T-helper 2 cell treated with Interferon-gamma antibody and Interleukin-4, amounts not matched to agents 5 μg/mL and 100 μg/mL, for 36 hours (primary cell): ENCODE data around the gene HSFX3.
"Not testable (repeated sequence)": the region's sequence is repeated elsewhere in the genome, so short reads cannot be mapped to it uniquely, and the experiment has no call there.

Source experiments
- DNase-seq: peaks from one replicate; pipeline ENCODE4 v3.0.0; 2021; ENCODE audit warnings: low spot score
- H3K27ac Mint-ChIP-seq: one replicate; pipeline ENCODE4 v1.8.0; 2021; ENCODE audit warnings: mild to moderate bottlenecking, mixed read lengths
- H3K27me3 Mint-ChIP-seq: one replicate; pipeline ENCODE4 v1.8.0; 2021; ENCODE audit warnings: low read depth, mixed read lengths
- H3K36me3 Mint-ChIP-seq: one replicate; pipeline ENCODE4 v1.8.0; 2021; ENCODE audit warnings: low read depth, mixed read lengths
- H3K4me1 Mint-ChIP-seq: one replicate; pipeline ENCODE4 v1.8.0; 2021; ENCODE audit warnings: low read depth, mixed read lengths
- H3K4me3 Mint-ChIP-seq: one replicate; pipeline ENCODE4 v1.8.0; 2022; ENCODE audit warnings: mild to moderate bottlenecking, moderate library complexity, mixed read lengths
- H3K9me3 Mint-ChIP-seq: one replicate; pipeline ENCODE4 v1.8.0; 2021; ENCODE audit warnings: mixed read lengths

Gene HSFX3

GRCh38 chrX:149549701-149550100 lies at the start of gene HSFX3:
TSS of gene HSFX3 (minus strand) at chrX:149549924. CDS start at chrX:149549852, 72 bp downstream.
- DNase-seq, H3K9me3 Mint-ChIP-seq, H3K36me3 Mint-ChIP-seq, H3K27me3 Mint-ChIP-seq, H3K4me3 Mint-ChIP-seq, H3K4me1 Mint-ChIP-seq: not testable (repeated sequence)
- peak within 1 kb of the TSS; percentile 52 for H3K27ac Mint-ChIP-seq

GRCh38 chrX:149598603-149599002 lies 48.9 kb upstream of the HSFX3 start:
- not testable (repeated sequence) for H3K27me3 Mint-ChIP-seq, H3K27ac Mint-ChIP-seq, H3K4me1 Mint-ChIP-seq, H3K36me3 Mint-ChIP-seq, H3K9me3 Mint-ChIP-seq, H3K4me3 Mint-ChIP-seq, DNase-seq

- not testable (repeated sequence) for H3K9me3 Mint-ChIP-seq, H3K4me1 Mint-ChIP-seq, DNase-seq, H3K27ac Mint-ChIP-seq, H3K4me3 Mint-ChIP-seq, H3K27me3 Mint-ChIP-seq, H3K36me3 Mint-ChIP-seq
These were observed 46.2 kb upstream of the HSFX3 start for GRCh38 chrX:149595943-149596342.

- H3K9me3 Mint-ChIP-seq, DNase-seq, H3K4me3 Mint-ChIP-seq, H3K36me3 Mint-ChIP-seq, H3K27me3 Mint-ChIP-seq, H3K4me1 Mint-ChIP-seq, H3K27ac Mint-ChIP-seq: not testable (repeated sequence)
These were observed 45.5 kb upstream of the HSFX3 start, which contains the start of gene HSFX2 for GRCh38 chrX:149595214-149595613. TSS of gene HSFX2 (minus strand) at chrX:149595314. CDS start at chrX:149594700, 614 bp downstream.

- not testable (repeated sequence) for DNase-seq, H3K4me1 Mint-ChIP-seq, H3K9me3 Mint-ChIP-seq, H3K4me3 Mint-ChIP-seq, H3K27me3 Mint-ChIP-seq, H3K36me3 Mint-ChIP-seq, H3K27ac Mint-ChIP-seq
These were observed 41.3 kb upstream of the HSFX3 start for GRCh38 chrX:149590993-149591392.

- not testable (repeated sequence) for H3K9me3 Mint-ChIP-seq, H3K4me1 Mint-ChIP-seq, H3K4me3 Mint-ChIP-seq, H3K27me3 Mint-ChIP-seq, H3K27ac Mint-ChIP-seq, H3K36me3 Mint-ChIP-seq, DNase-seq
These were observed 37.6 kb upstream of the HSFX3 start, which contains the start of gene MAGEA9B for GRCh38 chrX:149587359-149587758. TSS of gene MAGEA9B (minus strand) at chrX:149587459. CDS start at chrX:149583179, 4,280 bp downstream.

GRCh38 chrX:149585631-149586030 lies 35.9 kb upstream of the HSFX3 start:
- not testable (repeated sequence) for H3K36me3 Mint-ChIP-seq, H3K4me3 Mint-ChIP-seq, H3K27ac Mint-ChIP-seq, H3K4me1 Mint-ChIP-seq, DNase-seq, H3K9me3 Mint-ChIP-seq, H3K27me3 Mint-ChIP-seq

- not testable (repeated sequence) for H3K27ac Mint-ChIP-seq, H3K9me3 Mint-ChIP-seq, H3K27me3 Mint-ChIP-seq, H3K36me3 Mint-ChIP-seq, H3K4me3 Mint-ChIP-seq, DNase-seq
- H3K4me1 Mint-ChIP-seq = peaks cover 18% of the 10 kb centered on the region
These were observed 23.7 kb upstream of the HSFX3 start for GRCh38 chrX:149573456-149573855.

- H3K36me3 Mint-ChIP-seq = no peaks in the 10 kb centered on the region
- no peaks in the 10 kb centered on the region for H3K27me3 Mint-ChIP-seq
- no peak for DNase-seq
- H3K4me3 Mint-ChIP-seq = peak overlapping the region; percentile 65
- peak overlapping the region; percentile 90 for H3K27ac Mint-ChIP-seq
- H3K9me3 Mint-ChIP-seq = no peaks in the 10 kb centered on the region
- peaks cover 18% of the 10 kb centered on the region for H3K4me1 Mint-ChIP-seq
These were observed 23.0 kb upstream of the HSFX3 start for GRCh38 chrX:149572743-149573142.

- no peaks in the 10 kb centered on the region for H3K9me3 Mint-ChIP-seq
- H3K27ac Mint-ChIP-seq = no peak overlapping the region
- peaks cover 18% of the 10 kb centered on the region for H3K4me1 Mint-ChIP-seq
- H3K4me3 Mint-ChIP-seq = no peak overlapping the region
- H3K27me3 Mint-ChIP-seq = no peaks in the 10 kb centered on the region
- H3K36me3 Mint-ChIP-seq = no peaks in the 10 kb centered on the region
- no peak for DNase-seq
These were observed 22.0 kb upstream of the HSFX3 start for GRCh38 chrX:149571770-149572169.

GRCh38 chrX:149570668-149571067 lies 20.9 kb upstream of the HSFX3 start:
- no peak overlapping the region for H3K27ac Mint-ChIP-seq
- DNase-seq = no peak
- H3K27me3 Mint-ChIP-seq = no peaks in the 10 kb centered on the region
- H3K36me3 Mint-ChIP-seq = no peaks in the 10 kb centered on the region
- peaks cover 18% of the 10 kb centered on the region for H3K4me1 Mint-ChIP-seq
- H3K9me3 Mint-ChIP-seq = no peaks in the 10 kb centered on the region
- no peak overlapping the region for H3K4me3 Mint-ChIP-seq

- Mint-ChIP-seq H3K4me1 (peaks cover 18% of the 10 kb centered on the region), H3K4me3 (no peak overlapping the region), H3K36me3 (no peaks in the 10 kb centered on the region), H3K27ac (no peak overlapping the region), H3K9me3 (no peaks in the 10 kb centered on the region), H3K27me3 (no peaks in the 10 kb centered on the region)
- peak; percentile 6 for DNase-seq
These were observed 20.0 kb upstream of the HSFX3 start for GRCh38 chrX:149569770-149570169.

- no peak for DNase-seq
- H3K9me3 Mint-ChIP-seq = no peaks in the 10 kb centered on the region
- no peaks in the 10 kb centered on the region for H3K36me3 Mint-ChIP-seq
- no peak overlapping the region for H3K27ac Mint-ChIP-seq
- no peaks in the 10 kb centered on the region for H3K27me3 Mint-ChIP-seq
- peaks cover 18% of the 10 kb centered on the region for H3K4me1 Mint-ChIP-seq
- H3K4me3 Mint-ChIP-seq = no peak overlapping the region
These were observed 19.1 kb upstream of the HSFX3 start for GRCh38 chrX:149568701-149569296.

- DNase-seq = no peak
- Mint-ChIP-seq H3K27me3 (no peaks in the 10 kb centered on the region), H3K4me1 (peaks cover 16% of the 10 kb centered on the region), H3K27ac (no peak overlapping the region), H3K9me3 (no peaks in the 10 kb centered on the region), H3K4me3 (no peak overlapping the region), H3K36me3 (no peaks in the 10 kb centered on the region)
These were observed 18.1 kb upstream of the HSFX3 start for GRCh38 chrX:149567621-149568417.
